HT1080 (cell line): Measurements from ENCODE around the gene SERPINA6. TPM values are rescaled to one million over a fixed set of nuclear protein-coding genes. Genes with fewer than 3 reads are reported as not detected.
"Not testable (repeated sequence)": the region's sequence is repeated elsewhere in the genome, so short reads cannot be mapped to it uniquely, and the experiment has no call there.

Experiments
- DNase-seq: peaks from one replicate; pipeline ENCODE4 v3.0.0-alpha.2; 2015; ENCODE audit warnings: low read depth
- total RNA-seq: library from RNA; depleted of rRNA; stranded (reverse); fragments of >200 nt; shearing (Covaris generic); gene quantifications from 2 replicates; pipeline ENCODE4 v1.2.3, GENCODE V29; 2014

The SERPINA6 gene
- total RNA-seq, 1 experiment from 2014 or later, result 0.51 TPM

DNA sequence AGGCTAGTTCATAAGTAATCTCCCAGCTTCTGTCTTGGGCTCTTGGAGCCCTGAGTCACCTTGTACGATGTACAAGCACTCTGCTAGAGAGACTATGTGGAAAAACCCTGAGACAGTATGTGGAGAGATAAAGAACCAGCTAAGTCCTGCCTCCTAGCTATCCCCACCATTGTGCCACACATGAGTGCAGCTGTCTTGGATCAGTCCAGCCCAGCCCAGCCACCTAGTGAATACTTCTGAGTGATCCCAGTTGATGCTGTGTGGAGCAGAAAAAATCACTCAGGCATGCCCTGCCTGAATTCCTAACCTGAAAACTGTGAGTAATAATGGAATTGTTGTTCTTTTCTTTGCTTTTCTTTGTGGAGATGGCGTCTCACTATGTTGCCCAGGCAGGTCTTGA is 5.1 kb upstream of the SERPINA6 start:
- no peak for DNase-seq

DNA sequence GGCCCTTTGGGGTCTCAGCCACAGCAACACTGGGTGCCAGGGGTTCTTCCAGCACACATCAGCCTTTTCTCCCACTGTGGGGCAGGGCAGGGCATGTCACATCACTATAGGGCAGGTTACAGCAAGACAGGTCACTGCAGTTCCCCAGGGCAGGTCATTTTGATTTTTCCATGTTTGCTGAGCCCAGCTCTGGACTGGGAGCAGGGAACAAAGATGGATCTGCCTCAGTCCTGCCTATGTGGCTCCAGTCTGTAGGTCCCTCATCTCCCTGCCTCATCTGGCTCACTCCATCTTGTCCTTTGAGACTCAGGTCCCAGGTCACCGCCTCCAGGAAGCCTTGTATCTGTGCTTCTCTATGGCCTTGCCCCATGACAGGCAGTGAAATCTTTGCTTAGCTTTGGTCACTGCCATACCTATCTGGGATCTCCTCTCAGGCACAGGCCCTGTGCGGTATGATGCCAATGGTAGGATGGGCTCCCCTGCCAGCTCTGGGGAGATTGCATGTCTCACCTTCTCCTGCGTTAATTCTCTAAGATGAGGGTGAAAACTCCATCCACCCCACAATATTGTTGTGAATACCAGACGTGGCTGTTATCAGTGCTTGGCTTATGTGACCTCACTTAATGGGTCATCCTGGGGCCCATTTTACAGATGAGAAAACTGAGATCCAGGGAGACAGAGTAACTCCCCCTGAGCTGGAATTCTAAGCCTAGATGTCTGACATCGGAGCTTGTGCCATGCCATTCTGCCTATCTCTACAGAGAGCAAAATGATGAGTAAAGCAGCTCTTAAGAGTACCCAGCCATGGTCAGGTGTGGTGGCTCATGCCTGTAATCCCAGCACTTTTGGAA is 1.5 kb downstream of the SERPINA6 start:
- DNase-seq, result no peak

DNA sequence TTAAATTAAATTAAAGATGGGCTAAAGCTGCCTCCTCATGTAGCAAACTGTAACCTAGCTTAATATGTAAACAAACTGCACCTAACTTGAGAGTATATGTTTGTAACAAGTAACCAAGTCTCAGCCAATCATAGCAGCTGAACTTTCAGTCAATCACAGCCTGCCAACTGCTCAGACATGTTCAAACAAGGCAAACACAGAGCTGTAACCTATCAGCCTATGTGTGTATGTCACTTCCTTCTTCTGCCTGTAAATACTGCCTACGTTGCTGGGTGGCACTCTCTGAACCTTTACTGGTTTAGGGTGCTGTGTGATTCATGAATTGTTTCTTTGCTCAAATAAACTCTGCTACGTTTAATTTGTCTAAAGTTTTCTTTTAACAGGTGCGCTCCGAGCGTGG is 2.9 kb downstream of the SERPINA6 start:
- peak; percentile 17 for DNase-seq

DNA sequence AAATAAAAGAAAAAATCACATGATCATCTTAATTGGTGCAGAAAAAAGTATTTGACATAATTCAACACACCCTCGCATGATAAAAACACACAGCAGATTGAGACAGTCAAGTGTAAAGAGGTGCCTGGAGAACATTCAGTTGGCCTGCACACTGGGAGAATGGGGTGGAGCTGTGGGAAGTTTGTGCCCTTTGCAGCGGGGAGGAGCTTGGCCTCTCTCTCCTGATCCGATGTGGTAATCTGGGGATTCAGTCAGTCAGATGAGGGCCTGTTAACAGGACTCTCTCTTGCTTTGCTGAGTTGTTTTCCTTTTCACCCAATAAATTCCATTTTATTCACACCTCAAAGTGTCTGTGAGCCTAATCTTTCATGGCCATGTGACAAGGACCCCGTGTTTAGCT is 5.9 kb downstream of the SERPINA6 start:
- DNase-seq, result no peak

DNA sequence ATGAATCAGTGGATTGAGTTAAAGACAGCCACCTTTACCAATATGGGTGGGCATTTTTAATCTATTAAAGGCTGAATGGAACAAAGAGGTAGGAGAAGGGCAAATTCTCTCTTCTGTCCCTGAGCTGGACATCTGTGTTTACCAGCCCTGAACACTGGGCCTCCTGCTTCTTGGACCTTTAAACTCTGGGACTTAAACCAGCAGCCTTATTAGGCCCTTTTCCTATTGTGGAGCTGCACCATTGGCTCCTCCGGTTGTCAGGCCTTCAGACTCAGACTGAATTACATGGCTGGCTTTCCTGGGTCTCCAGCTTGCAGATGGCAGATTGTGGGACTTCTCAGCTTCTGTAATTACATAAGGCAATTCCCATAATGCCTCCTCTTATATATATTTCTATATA is 6.4 kb downstream of the SERPINA6 start:
- DNase-seq, result no peak

DNA sequence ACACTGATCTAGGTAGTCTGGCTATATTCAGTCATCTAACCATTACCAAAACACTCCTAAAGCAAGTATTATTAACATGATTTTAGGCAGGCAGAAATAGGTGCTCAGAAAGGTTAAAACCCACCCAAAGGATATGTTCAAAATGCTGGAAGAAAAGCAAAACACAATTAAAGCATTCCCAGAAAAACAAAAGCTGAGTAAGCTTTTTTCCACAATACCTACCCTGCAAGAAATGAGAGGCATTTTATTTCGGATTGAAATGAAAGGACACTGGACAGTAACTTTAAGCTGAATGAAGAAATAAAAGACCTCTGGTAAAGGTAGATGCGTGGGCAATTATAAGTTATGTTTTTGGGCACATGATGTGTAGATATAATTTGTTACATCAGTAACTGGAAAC is 8.2 kb downstream of the SERPINA6 start:
- DNase-seq, result no peak

DNA sequence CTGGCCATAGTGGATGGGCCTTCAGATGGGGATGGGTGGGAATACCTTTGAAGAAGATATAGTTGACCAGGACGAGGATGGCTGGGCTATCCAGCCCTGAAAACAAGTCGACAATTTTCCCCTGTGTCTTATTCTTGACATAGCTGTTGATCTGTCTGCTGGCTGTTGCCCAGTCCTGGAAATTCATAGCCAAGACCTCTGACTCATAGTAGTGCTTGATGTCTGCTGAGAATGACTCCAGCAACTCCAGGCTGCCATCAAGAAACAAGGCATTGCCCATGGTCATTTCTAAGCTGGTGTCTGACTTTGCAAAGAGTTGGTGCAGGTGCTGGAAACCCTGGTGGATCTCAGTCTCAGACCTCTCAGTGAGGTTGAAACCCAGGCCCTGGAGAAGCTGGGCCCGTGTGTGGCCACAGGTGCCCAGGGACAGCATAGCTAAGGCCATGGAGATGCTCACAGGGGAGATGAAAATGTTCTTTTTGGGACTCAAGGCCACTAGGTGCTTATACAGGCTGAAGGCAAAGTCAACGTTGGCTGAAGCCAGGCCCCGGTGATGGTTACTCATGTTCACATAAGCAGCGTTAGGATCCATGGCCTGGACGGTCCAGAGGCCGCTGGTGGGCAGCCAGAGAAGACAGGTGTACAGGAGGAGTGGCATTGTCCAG is 9.0 kb downstream of the SERPINA6 start:
- DNase-seq, result peak; percentile 44

DNA sequence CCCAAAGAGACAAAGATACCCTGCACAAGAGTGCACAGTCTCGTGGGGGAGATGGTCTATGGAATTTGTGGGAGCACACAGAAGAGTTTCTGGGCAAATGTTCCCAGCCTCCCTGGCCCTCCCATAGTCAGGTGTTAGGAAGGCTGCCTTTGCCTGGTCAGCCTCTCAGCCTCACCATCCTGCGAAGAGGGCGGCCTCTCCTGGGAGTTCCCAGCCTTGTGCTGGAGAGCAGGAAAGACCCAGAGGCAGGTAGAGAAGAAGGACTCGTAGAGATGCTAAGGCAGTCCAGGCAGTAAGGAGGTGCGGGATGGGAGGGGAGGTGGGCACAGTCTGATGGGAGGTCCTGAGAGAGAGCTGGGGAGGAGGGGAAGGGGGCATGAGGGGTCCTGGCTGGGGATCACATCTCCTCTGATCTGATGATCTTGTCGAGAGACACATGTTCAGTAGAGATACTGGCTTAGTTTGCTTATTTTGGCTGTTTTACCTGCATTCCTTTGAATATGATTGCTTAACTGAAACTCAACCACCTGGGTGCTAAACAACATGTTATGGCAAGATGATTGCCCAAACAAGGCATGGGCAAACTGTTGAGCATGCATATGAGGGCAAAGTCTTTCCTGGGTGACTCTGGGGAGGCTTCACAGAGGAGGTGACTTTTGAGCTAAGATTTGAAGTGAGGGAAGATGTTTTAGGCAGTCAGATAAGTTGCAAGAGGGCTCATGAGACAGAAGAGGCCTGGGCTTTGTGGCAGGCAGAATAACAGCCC is 10.5 kb downstream of the SERPINA6 start:
- DNase-seq, result no peak

DNA sequence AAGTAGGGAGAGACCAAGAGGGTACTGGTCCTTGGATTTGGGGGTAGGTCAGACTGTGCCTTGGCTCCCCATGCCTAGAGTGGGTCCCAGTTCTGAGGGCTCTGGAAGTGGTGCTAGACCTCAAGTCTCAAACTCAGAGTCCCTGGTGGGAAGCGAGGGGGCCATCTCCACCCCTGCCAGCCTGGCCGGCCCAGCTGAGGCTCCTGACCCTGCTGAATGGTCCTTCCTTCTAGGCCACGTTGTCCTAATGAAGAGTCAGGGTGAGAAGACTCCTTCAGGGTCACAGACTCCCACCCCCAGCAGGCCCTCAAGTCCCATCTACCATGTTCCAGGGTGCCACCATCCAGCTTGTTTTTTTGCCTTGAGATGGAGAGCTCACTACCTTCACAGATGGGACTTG is 12.9 kb downstream of the SERPINA6 start:
- no peak for DNase-seq

DNA sequence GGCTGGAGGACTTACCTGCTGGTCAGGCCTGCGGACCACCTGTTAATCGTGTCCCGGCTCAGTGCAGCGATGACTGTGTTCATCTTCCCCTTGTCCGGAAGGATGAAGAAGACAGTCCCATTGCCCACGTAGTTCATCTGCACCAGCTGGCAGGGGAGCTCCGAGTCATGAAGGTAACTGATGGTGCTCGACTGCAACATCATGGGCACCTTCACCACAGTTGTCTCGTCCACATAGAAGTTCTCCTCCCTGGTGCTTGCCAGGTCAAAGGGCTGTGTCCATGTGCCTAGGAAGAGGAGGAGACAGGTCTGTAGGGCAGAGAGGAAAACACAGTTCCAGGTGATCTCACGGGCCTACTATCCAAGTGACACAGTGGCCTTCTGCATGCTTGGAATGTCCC is 13.4 kb downstream of the SERPINA6 start:
- DNase-seq, result no peak

DNA sequence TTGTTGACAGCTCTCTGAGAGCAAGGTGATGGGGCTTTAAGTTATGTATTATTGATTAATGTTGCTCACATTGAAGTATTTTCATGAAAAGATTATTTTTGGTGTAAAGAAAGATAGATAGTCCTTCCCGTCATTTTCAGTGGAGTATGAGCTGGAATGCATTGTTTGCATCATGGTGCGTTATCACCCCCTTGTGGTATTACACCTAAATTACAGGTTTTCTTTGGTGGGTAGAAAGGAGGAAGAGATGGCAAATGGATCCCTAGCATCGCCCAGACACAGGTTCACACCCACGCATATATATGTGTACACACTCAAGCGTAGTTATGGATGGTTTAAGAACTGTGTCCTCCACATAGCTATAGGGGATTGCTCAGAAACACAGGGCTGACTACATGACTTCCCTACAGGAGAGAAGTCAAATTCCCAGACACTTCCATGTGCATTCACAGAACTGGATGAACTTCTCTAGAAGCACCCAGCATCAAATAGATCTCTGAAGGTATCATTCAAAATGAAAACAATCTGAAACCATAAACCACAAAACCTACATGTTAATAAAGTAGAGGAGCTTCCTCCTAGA is 15.6 kb downstream of the SERPINA6 start:
- DNase-seq, result peak; percentile 39

DNA sequence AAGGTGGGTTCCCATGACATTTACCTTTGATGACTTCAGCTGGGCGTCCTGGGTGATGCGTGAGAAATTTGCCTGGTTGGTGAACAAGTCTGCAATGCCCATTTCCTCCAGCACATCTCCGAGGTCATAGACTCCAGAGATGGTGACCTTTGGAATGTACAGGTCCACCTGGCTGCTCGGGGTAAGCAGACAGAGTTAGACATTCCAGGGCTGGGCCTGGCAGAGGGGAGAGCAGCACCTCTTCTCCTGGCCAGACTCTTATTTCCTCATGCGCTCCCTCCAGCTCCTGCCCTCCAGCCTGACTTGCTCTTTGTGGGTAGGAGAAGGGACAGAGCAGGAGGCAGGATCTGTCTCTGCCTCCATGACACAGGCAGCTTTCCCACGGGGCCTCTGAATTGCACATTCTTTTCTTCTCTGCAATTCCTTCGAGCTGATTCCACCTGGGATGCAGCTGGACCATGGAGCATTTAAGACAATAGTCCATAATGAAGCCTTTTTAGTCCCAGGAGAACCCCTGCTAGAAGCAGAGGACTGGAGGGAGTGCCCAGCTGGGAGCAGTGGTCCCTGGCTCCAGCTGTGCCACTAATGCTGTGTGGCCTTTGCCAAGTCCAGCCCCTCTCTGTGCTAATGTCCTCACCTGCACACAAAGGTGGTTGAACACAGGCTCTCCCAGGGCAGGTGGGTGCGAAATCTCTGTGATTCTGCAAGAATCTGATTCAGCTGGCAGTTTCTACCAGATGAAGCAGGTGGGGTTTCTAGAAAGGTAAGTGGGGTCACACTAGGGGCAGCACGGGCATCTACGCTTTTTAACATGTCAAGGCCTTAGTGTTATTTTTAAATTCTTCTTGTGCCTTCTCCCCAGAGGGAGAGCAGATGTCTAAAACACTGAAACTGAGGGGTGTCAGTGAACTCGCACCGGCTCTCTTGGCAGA is 16.8 kb downstream of the SERPINA6 start:
- DNase-seq, result no peak

DNA sequence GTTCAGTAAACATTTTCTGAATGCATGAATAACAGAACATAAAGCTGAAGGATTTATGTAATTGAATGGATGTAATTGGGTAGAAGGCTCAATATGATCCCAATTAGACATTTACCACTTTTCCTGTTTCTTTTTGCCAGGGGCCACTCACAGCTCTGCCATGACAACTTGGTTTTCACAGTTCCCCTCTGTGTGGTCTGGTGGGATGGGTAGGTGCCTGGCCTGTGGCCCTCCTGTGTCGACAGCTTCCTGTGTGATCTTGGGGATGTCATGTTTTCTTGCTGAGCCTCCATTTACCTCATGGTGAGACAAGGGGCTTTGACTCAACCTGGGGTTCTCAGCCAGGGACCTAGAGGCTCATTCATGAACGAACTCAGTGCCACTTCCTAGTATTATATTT is 17.5 kb downstream of the SERPINA6 start:
- no peak for DNase-seq

DNA sequence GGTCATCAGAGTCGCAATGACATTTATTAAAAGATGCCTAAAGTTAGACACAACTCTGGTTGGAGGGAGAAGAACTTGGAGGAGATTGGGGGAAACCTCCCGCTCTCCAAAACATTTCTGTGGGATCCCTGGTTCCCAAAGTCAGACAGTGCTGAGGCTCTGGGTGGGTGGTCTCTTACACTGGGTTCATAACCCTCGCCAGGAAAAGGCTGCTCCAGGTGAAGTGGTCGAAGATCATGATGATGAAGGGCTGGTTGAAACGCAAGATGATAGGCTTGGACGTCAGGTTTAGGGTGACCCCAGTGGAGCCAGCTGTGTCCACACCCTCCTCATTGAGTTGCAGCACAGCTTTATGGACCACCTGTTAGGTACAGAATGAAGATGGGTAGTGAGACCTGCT is 18.9 kb downstream of the SERPINA6 start:
- DNase-seq, result no peak

DNA sequence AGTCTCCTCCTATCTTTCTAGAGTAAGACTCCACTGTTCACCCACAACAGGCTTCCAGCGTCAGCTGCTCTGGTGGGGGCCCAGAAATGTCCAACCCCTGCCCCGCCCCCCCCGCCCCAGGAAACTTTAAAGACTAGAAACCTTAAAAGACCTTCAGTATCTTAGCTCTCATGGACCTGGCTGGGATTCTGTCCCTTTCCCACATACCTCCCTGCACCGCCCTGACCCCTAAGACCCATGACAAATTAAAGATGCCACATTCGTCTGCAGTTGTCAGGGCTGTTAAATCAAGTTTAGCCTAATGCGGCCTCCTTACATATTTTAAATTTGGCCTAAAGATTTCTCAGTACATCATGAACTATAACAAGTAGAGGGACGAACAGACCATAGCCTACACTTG is 20.0 kb downstream of the SERPINA6 start:
- no peak for DNase-seq

DNA sequence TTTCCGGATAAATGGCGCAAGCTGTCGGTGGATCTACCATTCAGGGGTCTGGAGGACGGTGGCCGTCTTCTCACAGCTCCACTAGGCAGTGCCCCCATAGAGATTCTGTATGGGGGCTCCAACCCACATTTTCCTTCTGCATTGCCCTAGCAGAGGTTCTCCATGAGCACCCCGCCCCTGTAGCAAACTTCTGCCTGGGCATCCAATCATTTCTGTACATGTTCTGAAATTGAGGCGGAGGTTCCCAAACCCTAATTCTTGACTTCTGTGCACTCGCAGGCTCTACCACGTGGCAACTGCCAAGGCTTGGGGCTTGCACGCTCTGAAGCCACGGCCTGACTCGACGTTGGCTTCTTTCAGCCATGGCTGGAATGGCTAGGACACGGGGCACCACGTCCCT is 25.0 kb downstream of the SERPINA6 start:
- DNase-seq, result no peak

DNA sequence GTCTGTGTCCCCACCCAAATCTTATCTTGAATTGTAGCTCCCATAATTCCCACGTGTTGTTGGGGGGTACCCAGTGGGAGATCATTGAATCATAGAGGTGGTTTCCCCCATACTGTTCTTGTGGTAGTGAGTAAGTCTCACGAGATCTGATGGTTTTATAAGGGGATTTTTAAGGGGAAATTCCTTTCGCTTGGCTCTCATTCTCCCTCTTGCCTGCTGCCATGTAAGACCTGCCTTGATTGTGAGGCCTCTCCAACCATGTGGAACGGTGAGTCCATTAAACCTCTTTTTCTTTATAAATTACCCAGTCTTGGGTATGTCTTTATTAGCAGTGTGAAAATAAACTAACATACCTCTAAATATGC is 27.0 kb downstream of the SERPINA6 start:
- DNase-seq, result not testable (repeated sequence)

DNA sequence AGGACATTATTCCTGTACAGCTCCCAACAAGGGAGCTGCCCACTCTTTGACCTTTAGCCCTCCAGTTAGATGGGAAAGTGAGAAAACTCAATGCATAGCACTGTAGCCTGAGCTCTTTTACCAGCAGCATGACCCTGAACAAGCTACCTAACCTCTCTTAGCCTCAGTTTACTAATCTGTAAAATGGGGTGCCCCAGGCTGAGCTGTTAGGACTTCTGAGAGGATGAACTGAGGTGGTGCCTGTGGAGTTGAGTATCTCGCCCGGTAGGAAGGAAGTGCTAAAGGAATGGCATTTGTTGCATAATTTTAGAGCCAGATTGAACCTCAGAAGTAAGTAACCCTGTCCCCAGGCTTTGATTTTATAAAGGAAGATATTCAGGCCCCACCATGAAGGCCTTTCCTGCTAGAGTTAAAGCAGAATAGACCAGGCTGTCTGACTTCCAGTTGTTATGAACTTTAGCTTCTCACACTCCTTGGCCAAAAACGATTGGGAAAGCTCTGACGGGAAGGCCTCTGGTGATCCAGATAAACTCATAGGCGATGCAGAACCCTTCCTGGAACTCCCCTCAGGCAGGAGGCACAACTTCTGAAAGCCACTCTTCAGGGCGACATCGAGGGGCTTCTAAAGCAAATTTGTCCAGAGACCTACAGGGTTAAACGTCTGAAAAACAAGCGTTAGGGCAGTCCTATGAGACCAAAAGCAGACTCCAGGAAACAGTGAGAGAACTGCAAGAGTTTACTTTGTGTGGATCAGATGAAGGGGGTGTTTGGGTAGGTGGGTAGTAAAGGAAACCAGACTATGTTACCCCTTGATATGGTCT is 27.6 kb downstream of the SERPINA6 start:
- no peak for DNase-seq

DNA sequence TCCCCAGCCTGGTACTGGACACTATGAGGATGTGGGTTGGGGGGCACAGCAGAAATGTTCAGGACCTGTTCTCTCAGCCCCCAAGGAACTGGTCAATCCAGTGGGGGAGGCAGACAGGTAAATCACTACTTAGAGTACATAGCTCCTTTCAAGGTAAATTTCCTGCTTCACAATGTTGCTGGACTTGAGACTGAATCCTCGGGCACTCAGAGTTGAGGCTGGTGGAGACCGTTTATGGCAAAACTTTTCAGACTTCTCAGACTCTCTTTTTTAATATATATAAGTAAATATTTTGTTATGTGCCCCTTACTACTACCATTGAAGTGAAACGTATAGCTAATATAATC is 29.6 kb downstream of the SERPINA6 start:
- DNase-seq, result no peak
